ENCODE measurements around the gene DYNC1H1.

DNA sequence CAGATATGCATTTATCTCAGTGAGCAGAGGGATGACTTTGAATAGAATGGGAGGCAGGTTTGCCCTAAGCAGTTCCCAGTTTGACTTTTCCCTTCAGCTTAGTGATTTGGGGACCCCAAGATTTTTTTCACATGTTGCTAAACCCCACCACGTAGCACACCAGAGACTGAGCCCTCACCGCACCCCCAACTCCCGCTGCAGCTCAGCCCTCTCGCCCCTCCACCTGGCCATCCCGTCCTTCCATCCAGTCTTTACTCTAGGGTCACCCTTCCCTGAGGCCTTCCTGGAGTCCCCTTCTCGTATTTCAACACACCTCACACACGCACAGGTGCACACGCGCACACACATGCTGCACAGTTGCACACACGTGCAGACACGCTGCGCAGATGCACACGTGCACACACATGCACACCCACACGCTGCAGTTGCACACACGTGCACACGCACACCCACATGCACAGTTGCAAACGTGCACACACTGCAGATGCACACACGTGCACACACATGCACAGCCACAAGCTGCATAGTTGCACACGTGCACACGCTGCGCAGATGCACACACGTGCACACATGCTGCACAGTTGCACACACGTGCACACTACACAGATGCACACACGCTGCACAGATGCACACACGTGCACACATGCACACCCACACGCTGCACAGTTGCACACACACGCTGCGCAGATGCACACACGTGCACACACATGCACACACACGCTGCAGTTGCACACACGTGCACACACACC, 92.5 kb downstream of the DYNC1H1 start:
- no peak for TF ChIP-seq POLR2A (IDR thresholded peaks at IDR 0.05)
- no peak for TF ChIP-seq CTCF (IDR thresholded peaks at IDR 0.05)

Data from adrenal gland (tissue), 5 donors.